T-helper 22 cell (primary cell): ENCODE measurements around the gene CPEB2.

Experiments used
- DNase-seq: peaks from one replicate; pipeline ENCODE4 v3.0.0-alpha.2; 2020; ENCODE audit warnings: low read depth

Gene CPEB2

DNA sequence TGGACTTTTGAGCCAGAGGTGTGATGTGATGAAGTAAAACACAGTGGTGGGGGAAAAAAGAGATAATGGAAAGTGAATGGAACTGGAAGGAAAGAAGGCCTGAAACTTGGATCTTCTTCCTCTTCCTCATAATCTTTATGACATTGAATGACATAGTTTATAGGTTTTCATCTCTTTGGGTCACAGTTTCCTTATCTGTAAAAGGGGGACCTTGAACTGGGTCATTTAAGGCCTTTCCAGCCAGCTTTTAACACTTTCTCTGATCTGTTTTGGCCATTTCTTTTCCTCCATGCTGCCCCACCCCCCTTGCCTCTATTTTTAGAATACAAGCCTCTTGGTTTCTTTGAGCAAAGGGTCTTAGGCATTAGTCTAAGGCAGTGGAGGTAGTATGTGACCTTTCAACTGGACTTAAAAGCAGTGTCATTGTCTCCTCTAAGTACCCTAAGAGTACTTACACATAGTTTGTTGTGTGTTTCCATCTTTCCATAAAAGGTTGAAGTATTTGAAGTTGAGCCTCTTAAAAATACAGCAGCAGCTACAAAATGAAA lies 7.8 kb downstream of the CPEB2 start:
- DNase-seq = no peak

- DNase-seq = no peak
These were observed 8.9 kb downstream of the CPEB2 start for GRCh38 chr4:15011166-15011565.

DNA sequence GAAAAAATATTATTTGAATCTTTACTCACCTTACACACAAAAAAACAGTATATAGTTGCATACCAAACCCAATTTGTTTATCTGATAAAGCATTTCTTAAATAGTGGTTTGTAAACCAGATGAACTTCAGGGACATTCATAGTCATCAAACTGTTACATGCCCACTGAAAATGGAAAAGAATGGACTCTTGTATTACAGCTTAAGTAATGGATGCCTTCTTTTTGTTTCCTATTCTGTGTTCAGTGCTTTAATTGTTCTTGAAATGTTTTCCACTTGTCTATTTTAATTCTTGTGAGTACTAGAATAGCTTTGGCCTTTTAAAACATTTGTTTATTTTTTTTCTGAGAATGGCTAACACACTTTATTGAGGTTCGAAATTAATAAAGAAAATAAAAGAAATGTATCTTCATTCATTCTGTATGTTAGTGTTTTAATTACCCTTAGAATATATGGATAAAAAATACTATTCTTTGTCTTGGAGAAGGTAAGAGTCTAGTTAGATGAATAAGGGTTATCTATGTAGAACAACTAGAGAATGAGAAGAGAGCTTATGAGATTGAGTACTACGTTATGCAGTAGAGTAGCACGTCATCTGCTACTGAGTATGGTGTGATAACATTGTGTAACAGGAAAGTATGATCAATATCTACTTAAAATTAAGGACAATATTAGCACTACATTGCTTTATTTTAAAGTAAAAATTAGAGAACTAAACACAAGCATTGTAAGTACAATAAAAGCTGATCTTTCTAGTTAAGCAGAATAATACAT lies 9.9 kb downstream of the CPEB2 start:
- DNase-seq = no peak

GRCh38 chr4:15013585-15013984 lies 11.3 kb downstream of the CPEB2 start:
- no peak for DNase-seq

DNA sequence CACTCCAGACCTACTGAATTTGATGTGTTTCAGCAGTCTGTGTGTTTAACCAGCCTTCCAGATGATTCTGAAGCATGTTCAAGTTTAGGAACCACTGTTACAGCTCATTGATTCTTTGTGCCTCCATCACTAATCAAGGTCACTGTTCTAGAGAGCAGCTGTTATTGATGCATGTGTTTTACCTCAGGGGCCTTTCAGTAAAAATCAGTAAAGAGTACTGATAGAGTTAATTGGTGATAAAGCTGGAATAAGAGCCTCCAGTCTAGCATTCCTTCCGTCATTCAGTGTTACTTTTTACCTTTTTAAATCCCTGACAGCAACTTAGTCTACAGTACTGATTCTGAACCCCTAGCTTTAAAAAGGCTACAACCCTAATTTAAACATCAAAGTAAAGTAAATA lies 12.9 kb downstream of the CPEB2 start:
- DNase-seq = no peak

DNA sequence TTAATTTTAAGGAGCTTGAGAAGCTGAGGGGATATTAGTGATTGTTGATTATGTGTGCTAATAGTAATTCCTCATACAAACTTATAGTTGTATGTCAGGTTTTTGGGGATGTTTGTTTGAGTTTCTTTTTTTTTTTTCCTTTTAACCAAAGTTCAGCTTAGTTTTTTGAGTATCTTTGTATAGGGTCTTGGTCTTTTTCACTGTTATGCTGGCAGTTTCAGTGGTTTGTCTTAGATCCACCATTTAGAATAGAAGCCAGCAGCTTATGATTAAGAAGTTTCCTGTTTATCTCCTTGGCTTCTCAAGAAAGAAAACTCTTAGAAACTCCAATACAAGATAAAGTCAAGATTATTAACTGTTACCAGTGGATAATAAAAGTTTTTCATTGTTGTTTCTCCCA lies 16.1 kb downstream of the CPEB2 start:
- DNase-seq = no peak

DNA sequence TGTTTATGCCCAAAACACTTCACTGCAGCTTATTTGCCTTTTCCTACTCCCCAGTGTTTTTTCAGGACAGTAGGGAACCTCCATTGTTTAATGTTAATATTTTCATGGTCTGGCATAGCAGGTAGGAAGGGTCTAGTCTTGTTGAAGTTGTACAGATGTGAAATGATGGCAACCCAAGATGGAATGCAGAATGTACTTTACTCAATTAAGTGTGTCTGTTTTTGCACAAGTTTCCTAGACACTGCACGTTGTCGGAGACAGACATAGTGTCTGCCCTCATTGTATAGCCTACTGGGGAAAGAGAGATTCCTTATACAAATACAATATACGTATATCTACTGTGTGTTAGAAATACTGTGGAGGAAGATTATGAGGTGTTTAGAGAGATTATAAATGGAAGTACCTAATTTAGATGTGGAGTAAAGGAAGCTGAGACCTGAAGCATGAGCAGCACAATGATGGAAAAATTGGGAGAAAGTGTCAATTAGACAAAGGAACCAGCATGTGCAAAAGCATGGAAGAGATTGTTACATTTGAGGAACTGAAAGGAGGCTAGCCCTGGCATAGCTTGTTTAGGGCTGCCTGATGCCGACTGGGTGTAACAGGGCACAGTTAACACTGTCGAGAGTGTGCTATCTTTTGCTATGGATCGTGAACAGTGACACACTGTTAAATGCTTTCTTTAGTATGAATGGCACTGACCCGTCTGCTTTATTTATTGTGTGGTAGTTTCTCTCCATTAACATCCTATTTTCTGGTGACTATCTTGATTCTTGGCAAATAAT lies 18.4 kb downstream of the CPEB2 start:
- no peak for DNase-seq

DNA sequence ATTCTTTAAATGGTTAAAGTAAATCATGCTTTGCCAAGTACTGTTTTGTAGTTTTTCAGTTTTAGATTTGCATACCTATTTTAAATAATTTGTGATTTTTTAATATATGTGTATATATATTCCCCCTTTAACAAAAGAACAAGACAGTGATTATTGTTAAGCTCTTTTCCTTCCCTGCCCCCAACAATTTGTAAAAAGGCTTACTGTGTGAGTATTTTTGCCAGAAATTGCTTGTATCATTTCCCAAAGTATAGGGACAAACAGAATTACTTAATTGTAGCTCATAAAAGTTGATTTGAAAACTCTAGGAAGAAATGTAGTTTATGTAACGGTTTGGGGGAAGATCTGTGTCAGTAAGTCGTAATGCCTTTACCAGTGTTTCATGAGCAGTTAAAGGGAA lies 19.0 kb downstream of the CPEB2 start:
- no peak for DNase-seq

DNA sequence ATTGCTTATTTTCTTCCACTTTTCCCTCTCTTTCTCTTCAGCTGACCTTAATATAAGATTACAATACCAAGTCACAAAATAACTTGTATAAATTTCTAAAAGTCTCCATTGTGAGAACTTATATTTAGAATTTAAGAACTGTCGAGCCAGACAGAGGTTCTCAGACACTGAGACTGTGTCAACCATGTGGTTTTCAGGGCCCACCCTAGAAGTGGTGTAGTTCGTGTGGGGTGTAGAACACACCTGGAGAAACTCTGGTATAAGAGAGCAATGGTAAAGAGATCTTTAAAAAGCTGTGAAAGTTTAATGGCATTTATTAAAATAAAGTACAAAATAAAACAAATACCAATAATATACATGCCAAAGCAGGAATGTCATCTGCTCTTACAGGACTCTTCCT lies 19.7 kb downstream of the CPEB2 start:
- DNase-seq = no peak

- no peak for DNase-seq
These were observed 22.1 kb downstream of the CPEB2 start for GRCh38 chr4:15024386-15024785.

GRCh38 chr4:15025693-15026092 lies 23.4 kb downstream of the CPEB2 start:
- no peak for DNase-seq

GRCh38 chr4:15027921-15028435 lies 25.7 kb downstream of the CPEB2 start:
- DNase-seq = no peak

- DNase-seq = no peak
These were observed 28.9 kb downstream of the CPEB2 start for GRCh38 chr4:15031197-15031596.

GRCh38 chr4:15031993-15032675 lies 29.9 kb downstream of the CPEB2 start:
- DNase-seq = no peak

GRCh38 chr4:15034071-15034764 lies 31.9 kb downstream of the CPEB2 start:
- DNase-seq = no peak

DNA sequence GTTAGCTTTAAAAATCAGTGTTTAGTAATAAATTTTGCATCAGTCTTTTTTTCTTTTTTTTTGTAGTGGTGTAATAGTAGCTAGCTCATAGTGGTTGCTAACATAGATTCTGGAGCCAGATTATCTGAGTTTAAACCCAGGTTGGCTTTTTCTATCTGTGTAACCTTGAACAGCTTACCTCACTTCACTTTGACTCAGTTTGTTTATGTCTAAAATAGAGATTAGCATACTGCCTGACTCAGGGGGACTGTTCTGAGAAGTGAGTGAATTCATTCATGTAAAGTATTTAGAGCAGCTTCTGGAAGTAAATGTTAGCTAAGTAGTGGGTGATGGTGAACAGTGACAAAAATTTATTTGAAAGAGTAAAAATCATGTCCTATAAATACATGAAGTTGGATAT lies 32.9 kb downstream of the CPEB2 start:
- DNase-seq = no peak

DNA sequence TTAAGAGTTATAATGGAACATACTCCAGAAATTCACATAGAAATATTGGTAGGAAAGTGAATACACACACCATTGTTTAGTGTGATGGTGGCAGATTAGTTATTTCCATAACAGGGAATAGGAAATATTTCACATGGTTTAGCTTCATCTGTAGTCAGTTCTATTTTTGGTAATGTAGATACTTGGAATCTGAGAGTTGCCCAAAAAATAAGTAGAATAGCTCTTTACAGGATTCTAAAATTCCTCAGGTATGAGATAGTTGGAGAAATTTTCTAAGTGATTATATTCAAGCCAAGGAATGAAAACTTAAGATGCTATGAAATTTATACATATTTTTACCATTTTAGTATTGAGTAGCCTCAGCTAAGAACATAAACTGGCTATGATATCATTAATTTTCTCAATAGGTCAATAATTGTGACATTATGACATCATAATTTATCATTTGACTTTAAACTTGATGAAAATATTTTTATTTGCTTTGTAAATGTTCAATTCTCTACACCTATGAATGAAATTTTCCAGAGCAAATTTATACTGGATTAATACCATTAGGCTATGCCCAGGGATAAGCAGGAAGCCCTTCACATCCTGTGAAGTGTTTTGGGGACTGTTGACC lies 35.8 kb downstream of the CPEB2 start:
- no peak for DNase-seq

DNA sequence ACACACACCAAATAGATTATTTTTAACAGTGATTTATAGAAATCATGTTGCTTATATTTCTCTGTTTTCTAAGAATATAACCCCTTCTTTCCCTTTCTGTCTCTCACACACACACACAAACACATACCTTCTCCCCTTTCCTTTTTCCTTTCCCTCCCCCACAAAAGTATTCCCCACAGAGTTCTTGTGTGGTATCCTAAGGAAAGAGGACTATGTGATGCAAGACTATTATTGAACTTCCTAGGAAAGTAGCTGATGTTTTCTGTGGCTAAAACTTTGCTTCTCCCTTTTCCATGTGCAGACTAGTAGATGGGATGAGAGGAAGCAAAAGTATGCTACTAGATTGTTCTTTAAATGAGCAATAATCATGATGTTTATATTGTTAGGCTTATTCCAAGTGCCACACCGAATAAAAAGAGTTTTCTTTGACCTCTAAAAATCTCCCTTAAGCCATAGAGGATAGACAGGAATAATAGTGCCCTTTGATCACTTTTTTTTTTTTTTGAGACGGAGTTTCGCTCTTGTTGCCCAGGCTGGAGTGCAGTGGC lies 38.7 kb downstream of the CPEB2 start:
- no peak for DNase-seq

DNA sequence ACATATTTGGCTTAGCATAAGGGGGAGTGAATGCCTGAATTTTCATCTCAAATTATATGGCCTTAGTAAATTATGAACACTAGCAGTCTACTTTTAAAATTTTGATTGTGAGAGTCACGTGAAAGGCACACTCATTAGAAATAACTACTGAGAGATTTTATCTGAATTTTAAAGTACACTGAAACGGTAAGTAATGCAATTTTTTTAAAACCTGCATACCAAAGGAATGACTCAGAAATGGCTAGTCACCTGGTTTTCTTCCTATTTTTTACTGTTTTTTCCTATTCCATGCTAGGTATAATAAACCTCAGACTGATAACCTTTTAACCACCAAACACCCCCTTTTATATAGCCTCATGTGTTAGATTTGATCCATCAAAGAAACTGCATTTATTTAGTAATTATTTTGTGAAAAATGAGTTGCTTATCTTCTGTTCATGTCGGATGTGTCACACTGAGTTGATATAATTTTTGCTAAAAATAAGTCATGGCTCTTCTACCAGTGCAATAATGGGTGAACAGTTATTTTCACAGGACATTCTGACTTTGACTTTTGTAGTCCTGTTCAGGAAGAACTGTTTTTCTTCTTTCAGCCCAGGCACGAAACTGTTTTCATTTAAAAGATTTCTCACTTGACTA lies 40.4 kb downstream of the CPEB2 start:
- DNase-seq = no peak

GRCh38 chr4:15043226-15043625 lies 40.9 kb downstream of the CPEB2 start:
- DNase-seq = no peak

DNA sequence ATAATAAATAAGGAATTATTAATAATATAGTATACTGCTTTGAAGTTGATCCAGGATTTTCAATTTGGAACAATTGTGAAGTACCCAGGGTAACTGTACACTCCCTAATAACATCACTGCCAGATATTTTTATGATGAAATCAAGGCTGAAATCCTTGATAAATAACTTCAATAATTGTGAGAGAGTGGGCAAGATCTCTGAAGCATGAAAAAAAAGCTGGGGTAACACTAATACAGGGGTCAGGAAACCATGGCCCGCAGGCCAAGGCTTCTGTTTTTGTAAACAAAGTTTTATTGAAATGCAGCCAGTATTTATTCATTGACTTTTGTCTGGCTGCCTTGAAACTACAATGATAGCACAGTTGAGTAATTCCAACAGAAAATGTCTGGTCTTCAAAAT lies 41.6 kb downstream of the CPEB2 start:
- DNase-seq = no peak
